DMS 273 (cell line): Measurements from ENCODE around the gene SH3BGR.
A peak's percentile ranks its signal among the peaks of the same experiment; 100 is the strongest.

ENCODE experiments used
- DNase-seq: peaks from one replicate; lab custom pipeline; 2025; ENCODE audit not compliant: unreplicated experiment; lab: John Stamatoyannopoulos, UW

SH3BGR gene

GRCh38 chr21:39511102-39511501 is 59.3 kb downstream of the SH3BGR start:
- no peak for DNase-seq

GRCh38 chr21:39513735-39514134 is 62.0 kb downstream of the SH3BGR start:
- DNase-seq, result no peak

- no peak for DNase-seq
Measured at GRCh38 chr21:39515684-39516472, 64.1 kb downstream of the SH3BGR start.

DNA sequence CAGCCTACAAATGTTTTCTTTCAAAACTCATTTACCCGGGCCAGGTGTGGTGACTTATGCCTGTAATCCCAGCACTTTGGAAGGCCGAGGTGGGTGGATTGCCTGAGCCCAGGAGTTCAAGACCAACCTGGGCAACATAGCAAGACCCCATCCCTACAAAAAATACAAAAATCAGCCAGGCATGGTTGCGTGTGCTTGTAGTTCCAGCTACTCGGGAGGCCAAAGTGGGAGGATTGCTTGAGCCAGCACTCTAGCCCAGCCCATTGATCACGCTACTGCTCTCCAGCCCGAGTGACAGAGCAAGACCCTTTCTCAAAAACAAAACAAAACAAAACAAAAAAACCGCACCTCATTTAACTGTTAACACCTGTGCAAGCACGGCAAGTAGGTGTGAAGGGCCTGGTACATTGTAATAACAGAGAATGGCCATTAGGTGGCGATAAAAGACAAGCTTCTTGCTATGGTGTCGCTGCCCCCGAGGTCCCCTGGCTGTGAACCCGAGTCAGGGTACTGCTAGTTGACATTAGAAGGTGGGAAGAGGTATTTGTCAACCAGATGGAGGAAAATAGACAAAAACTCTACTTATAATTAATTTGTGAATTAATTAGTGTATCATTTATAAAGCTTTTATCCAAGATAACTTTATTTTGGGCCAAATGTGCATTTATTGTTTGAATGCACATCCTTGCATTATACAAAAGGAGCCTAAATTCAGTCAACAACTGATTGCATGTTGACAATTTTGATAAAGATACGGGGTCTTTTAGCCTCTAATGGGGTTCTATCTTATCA is 66.5 kb downstream of the SH3BGR start:
- peak; percentile 89 for DNase-seq

DNA sequence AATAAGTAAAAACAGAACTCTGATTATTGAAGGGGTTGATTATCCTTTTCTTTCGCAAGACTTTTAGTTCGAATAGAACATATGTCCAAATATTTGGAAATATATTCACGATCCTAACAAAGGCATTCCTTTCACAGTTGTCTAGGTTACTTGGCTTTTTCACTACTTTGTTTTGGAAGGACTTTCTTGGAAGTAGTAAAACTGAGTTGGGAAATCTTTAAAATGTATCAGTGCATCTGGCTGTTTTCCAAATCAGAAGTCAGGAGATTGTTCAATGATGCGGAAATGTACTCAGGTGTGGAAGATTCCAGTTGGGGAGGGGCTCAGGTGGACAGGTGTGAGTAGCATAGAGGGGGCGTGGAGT is 67.1 kb downstream of the SH3BGR start:
- DNase-seq, result no peak

- DNase-seq, result no peak
Measured at GRCh38 chr21:39519835-39520234, 68.1 kb downstream of the SH3BGR start.

DNA sequence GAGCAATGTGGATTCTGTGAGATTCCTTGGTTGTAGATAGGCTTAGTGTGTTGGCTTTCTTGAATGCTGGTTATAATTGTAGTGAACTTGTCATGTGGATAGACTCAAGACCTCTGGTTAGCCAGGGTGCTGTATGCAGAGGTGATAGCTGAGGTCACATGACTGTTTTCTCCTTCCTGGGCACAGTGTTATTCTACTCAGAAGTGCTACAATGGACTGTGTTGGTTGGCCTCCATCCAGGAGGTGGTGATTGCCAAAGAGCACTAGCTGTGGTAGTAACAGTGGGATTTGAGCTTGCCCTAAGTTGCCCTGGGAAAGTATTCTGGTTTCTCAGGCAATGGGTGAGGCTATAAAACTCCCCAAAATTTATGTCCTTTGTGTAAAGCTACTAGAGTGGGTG is 71.6 kb downstream of the SH3BGR start:
- DNase-seq, result peak; percentile 18

GRCh38 chr21:39523915-39524314 is 72.1 kb downstream of the SH3BGR start:
- DNase-seq, result peak; percentile 49

DNA sequence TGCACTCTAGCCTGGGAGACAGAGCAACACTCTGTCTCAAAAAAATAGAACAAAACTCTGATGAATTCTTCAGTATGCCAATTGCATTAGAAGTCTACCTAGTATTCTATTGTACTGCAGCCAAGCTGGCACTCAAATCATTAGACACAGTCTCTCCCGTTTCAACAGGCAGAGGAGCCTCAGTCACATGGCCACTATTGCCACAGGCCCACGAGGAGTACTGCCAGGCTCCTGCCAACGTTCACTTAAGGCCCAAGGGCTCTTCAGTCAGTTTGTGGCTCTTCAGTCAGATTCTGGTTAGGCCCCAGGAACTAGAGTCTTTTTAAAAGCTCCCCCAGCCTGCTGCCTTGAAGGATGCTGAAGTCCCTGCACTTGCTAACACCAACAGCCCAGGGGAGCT is 73.4 kb downstream of the SH3BGR start:
- DNase-seq, result no peak

DNA sequence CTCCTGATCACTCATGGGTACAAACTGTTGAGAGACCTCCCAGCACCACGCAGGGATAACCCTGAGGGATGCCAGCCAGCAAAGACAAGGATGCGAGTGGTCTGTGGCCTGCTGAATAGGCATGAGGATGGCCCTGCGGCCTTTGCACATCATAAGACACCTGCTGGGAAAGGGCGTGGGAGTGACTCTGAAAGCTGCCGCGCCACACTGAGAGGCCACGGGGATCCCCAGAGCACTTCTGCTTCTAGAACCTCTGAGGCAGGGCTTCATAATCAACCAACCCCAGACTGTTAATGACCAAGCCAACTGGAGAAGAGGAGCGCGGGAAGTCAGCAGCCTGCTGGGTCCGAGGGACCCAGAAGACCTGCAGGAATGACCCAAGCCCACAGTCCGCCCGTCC is 73.8 kb downstream of the SH3BGR start:
- DNase-seq, result no peak

DNA sequence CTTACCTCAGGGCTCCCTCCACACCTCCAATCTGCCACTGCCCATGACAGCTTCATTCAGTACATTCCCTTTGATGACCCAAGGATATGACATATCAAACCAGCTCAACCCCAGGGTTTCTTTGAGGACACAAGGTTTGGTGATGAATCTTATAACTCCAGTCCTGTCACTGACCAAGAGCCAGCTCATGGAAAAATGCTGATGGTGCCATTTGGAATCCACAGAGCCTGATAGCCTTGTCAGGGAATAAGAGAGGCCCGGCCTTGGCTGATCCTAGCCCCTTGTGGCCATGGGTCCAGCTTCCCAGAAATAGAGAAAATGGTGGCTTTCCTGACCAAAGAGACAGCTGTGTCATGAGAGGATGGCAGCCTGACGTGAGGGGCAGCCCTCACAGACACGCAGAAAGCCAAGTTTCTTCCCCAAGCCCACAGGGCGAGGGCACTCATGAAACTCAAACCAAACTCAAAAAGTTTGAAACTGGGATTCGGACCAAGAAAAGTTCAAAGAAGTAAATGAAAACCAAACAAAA is 75.4 kb downstream of the SH3BGR start:
- no peak for DNase-seq

DNA sequence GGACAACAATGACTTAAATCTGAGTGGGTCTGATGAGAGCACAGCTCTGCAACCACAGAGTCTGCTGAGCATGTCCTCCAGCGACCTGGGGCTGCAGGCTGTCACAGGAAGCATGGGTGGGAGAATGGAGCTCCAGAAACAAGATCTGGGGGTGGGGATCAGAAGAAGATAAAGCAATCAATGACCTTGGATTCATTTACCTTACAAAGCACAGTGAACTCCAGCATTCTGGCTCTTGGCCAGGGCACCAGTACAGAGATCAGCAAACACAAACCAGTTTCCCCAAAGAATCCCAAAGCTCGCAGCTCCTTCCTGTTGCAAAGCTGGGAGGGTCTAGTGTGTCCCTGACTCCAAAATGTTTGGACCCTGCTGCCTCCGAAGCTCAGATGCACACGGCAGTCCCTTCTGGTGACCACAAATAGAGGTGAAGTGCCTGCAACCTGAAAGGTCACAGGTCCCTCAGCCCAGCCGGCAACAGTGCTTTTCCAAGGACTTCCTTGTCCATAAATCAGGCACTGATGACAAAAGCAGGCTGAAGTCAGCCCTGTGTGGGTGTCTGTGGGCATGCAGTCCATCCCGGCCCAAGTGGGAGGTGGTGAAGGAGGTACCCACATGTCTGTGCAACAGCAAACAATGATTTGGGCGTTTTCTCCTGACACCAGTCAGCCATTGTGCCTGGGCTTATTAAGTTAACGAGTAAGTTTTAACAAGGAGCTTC is 76.1 kb downstream of the SH3BGR start:
- DNase-seq, result no peak

DNA sequence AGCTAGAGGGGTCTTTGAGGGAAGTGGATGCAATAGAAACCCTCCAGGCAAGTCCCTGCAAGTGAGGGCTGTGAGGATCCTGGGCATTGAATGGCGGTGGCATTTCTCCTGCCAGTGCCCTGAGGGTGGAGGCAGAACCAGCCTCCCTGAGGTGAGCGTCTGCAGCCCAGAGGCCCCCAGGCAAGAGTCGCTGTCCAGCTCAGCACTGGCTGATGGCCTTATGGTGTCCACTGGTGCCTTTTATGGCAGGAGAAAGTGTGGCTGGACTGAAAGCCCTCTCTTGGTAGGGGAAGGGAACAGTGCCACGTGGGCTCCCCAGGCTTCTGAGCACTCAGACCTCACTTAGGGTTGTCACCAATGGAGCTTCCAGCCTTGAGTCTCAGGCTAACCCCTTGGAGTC is 77.3 kb downstream of the SH3BGR start:
- no peak for DNase-seq

GRCh38 chr21:39531064-39531463 is 79.3 kb downstream of the SH3BGR start:
- no peak for DNase-seq

DNA sequence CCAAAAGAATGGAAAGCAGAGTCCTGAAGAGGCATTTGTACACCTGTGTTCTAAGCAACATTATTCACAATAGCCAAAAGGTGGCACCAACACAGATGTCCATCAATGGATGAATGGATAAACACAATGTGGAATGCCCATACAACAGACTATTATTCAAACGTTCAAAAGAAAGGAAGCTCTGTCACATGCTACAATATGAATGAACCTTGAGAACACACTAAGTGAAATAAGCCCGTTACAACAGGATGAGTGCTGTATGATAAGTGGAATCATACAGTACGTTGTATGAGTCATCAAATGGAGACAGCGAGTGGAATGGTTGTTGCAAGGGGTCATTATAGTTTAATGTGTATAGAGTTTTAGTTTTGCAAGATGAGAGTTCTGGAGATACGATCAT is 80.1 kb downstream of the SH3BGR start:
- DNase-seq, result no peak

DNA sequence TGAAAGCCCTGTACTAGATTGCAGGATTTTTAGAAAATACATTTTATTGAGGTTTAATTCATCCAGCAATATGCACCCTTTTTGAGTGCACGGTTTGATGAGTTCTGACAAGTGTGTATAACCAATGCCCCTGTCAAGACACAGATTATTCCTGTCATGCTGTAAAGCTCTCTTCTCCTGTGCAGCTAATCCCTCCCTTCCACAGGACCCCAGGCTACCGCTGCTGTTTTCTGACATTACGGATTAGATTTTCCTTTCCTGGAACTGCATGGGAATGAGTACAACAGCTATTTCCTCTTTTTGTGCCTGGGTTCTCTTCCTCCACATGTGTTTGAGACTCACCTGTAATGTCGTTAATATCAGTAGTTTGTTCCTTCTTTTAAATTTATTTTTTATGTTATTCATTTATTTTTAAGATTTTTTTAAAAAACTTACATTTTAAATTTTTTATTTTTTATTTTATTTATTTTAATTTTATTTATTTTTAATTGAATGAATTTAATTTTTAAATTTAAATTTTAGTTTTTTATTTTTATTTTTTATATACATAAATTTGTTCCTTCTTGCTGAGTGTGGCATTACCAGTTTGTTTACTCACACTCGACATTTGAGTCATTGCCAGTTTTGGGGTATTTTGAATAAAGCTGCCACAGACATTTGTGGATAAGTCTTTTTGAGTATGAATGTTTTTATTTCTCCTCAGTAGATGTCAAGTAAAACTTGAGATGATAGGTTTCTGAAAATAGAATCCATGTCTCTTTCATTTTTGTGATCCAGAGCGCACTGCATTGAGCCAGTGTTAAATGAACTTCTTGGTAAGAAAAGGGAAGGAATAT is 82.0 kb downstream of the SH3BGR start:
- DNase-seq, result no peak

DNA sequence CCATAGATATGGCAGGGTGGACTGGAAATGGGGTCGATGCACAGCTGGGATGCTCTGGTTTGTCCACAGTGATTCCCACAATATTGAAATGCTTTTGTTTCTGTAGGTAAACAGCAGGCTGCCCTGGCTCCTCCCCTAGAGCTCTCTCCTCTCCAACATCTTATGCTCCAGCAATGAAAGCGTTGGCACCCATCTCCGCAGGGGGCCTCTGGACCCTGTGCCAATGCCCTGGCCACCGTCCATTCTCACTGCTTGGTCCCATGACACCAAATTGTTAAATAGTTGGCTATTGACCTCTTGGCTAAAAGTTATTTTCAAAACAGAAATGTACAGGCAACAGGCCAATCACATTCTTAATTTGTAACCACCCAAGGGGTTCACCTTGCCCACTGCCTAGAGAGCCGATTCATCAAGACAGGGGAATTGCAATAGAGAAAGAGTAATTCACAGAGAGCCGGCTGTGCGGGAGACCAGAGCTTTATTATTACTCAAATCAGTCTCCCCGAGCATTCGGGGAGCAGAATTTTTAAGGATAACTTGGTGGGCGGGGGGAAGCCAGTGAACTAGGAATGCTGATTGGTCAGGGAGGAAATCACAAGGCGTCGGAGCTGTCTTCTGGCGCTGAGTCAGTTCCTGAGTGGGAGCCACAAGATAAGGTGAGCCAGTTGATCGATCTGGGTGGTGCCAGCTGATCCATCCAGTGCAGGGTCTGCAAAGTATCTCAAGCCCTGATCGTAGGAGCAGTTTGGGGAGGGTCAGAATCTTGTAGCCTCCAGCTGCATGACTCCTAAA is 84.1 kb downstream of the SH3BGR start:
- DNase-seq, result no peak

DNA sequence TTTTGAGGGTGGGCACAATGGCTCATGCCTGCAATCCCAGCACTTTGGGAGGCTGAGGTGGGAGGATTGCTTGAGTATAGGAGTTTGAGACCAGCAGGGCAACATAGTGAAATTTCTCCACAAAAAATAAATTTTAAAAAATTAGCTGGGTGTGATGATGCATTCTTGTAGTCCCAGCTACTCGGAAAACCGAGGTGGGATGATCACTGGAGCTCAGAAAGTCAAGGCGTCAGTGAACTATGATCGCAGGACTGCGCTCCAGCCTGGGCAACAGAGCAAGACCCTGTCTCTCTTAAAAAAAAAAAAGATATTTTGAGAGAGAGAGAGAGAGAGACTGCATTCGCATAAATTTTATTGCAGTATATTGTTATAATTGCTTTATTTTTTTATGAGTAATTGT is 85.1 kb downstream of the SH3BGR start:
- no peak for DNase-seq

DNA sequence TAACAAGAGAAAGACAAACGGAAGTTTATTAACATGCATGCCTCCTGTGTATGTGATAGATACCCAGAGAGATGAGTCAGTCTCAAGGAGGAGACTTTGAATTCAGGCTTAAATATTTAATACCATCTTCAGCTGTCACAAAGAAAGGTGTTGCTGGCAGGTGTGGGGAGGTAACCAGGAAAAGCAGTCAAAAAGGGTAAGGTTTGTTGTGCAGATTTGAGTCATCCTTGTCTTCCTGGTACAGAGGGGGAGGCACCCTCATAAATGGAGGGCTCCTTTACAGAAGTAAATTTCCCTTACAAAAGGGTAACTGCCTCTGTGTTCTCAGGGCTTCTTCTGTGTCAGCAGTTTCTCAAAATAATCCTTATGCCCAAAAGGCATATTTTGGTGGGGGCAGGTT is 85.8 kb downstream of the SH3BGR start:
- DNase-seq, result no peak

DNA sequence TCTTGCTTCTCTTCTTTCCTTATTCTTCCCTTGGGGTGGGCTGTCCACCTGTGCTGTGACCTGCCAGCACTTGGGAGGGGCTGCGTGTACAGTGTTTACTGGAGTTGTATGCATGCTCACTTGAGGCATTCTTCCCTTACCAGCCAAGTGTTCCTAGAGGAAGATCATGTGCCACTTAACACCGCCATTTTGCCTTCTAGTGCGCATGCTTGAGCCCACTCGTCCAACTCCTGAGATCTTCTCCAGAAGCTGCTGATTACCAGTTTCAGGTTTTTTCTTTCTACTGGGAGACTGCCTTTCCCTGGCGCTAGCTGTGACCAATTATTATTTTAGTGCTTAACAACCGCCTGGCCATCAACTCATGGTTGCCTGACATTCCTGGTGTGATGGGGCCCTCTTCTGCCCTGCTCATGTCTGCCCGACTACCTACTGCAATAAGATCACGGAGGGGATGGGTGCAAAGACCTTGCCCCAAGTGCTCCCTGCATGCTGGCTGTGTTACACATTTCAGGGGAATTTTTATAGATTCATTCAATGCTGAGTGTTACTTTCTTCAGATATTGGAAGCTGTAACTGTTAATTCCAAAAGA is 86.8 kb downstream of the SH3BGR start:
- DNase-seq, result no peak
